ENCODE results near the gene MPZL2. TPM values are rescaled to one million over a fixed set of nuclear protein-coding genes. Genes with fewer than 3 reads are reported as not detected.

The MPZL2 gene
- total RNA-seq, 1 donor from 2014 or later = 165 TPM

DNA sequence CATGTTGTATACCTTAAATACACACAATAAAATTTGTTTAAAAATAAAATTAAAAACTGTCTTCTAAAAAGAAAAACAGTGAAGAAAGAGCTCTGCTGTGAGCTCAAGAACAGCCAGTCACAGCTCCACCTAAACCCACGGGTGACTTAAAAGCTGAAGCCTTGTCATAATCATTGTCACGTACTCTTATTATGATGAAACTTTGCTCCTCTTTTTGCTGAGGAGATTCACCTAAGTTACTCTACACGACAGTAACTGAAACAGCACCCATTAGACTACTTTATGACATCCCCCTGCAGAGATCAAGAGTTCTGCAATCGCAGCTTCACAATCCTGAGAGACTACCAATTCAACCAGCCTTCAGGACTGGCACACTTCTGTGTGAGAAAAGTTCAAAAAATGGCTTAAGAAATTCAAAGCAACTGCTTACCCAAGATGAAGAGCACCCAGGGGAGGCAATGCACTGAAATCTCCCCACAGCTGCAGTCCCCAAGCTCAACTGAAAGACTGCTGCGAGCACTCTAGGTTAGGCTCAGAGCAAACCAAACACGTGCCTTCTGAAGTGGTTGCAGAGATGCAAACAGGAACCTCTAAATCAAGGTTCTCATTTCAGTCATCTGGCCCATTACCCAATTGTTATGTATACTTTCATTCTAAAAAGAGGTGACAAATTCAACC is 39.4 kb downstream of the MPZL2 start, which contains the start of gene JAML:
TSS of gene JAML (minus strand) at position 501 of the 678 bp plus-strand sequence. CDS start 10,145 bp downstream, outside the sequence.
- H3K4me1 ChIP-seq = peaks cover 8% of the 10 kb centered on the region
- H3K27ac ChIP-seq = no peak within 1 kb of the TSS
- intact Hi-C loops (cut with DNase I) = no loop called here
- no peak for DNase-seq (ENCODE audit: extremely low spot score in 2 of 2)
- H3K36me3 ChIP-seq = no peaks in the 10 kb centered on the region
- no peaks in the 10 kb centered on the region for H3K9me3 ChIP-seq
- TF ChIP-seq POLR2A (IDR thresholded peaks at IDR 0.05) (no peak), POLR2AphosphoS5 (IDR thresholded peaks at IDR 0.05; ENCODE audit: insufficient read depth in 1 of 2, low read depth in 1 of 2) (no peak)
- TF ChIP-seq, protein P1, sequence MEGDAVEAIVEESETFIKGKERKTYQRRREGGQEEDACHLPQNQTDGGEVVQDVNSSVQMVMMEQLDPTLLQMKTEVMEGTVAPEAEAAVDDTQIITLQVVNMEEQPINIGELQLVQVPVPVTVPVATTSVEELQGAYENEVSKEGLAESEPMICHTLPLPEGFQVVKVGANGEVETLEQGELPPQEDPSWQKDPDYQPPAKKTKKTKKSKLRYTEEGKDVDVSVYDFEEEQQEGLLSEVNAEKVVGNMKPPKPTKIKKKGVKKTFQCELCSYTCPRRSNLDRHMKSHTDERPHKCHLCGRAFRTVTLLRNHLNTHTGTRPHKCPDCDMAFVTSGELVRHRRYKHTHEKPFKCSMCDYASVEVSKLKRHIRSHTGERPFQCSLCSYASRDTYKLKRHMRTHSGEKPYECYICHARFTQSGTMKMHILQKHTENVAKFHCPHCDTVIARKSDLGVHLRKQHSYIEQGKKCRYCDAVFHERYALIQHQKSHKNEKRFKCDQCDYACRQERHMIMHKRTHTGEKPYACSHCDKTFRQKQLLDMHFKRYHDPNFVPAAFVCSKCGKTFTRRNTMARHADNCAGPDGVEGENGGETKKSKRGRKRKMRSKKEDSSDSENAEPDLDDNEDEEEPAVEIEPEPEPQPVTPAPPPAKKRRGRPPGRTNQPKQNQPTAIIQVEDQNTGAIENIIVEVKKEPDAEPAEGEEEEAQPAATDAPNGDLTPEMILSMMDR (IDR thresholded peaks at IDR 0.05) = no peak
- H3K4me3 ChIP-seq = peak within 1 kb of the TSS; percentile 20
- no peaks in the 10 kb centered on the region for H3K27me3 ChIP-seq

DNA sequence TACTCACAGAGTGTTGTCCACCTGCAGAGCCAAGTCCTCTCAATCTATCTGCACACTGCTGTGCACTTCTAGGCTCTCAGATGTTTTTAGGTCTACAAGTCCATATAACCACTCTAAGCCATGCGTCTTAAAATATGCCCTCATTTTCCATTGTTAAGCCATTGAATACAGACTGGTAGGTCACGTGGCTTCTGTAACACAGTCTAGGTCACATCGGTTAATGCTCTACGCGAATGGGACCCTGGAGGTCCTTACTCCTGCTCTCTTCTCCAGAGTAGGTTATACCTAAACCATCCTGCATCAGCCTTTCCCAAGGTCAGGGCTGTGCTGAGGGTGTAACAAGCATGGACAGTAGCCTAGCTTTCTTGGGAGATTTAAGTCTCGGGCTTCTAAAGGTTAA is 40.1 kb downstream of the MPZL2 start:
- TF ChIP-seq POLR2A (IDR thresholded peaks at IDR 0.05) (no peak), POLR2AphosphoS5 (IDR thresholded peaks at IDR 0.05; ENCODE audit: insufficient read depth in 1 of 2, low read depth in 1 of 2) (no peak)
- TF ChIP-seq, protein P1 (IDR thresholded peaks at IDR 0.05) = no peak
- Histone ChIP-seq H3K4me3 (peak overlapping the region; percentile 20), H3K27me3 (no peaks in the 10 kb centered on the region), H3K36me3 (no peaks in the 10 kb centered on the region), H3K4me1 (peaks cover 8% of the 10 kb centered on the region), H3K27ac (no peak overlapping the region), H3K9me3 (no peaks in the 10 kb centered on the region)
- intact Hi-C loops (cut with DNase I) = no loop called here
- no peak for DNase-seq (ENCODE audit: extremely low spot score in 2 of 2)

GRCh38 chr11:118223570-118223969 is 40.5 kb downstream of the MPZL2 start:
- Histone ChIP-seq H3K27ac (no peak overlapping the region), H3K4me1 (peaks cover 8% of the 10 kb centered on the region), H3K36me3 (no peaks in the 10 kb centered on the region), H3K9me3 (no peaks in the 10 kb centered on the region), H3K4me3 (peak overlapping the region; percentile 20), H3K27me3 (no peaks in the 10 kb centered on the region)
- intact Hi-C loops (cut with DNase I) = no loop called here
- TF ChIP-seq, protein P1 (IDR thresholded peaks at IDR 0.05) = no peak
- TF ChIP-seq POLR2AphosphoS5 (IDR thresholded peaks at IDR 0.05; ENCODE audit: insufficient read depth in 1 of 2, low read depth in 1 of 2) (no peak), POLR2A (IDR thresholded peaks at IDR 0.05) (no peak)
- DNase-seq (ENCODE audit: extremely low spot score in 2 of 2) = no peak

DNA sequence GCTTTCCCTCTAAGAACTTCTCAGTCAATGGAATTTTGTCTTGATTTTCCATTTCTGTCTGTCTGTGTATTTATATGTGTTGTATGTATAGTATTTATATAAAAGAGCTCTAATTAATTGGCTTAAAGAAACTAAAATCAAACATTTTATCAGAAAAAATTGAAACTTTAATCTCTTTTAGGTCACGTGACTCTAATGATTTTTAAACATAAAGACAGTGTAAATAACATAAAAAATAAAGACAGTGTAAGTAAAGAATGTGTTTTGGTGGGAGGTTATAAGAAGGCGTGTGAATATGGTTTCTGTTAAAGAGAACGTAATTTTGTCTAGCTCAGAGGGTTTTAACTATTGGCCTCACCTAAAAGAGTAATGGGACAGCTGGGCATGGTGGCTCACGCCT is 41.7 kb downstream of the MPZL2 start:
- intact Hi-C loops (cut with DNase I) = no loop called here

More for the DNA sequence above, 41.7 kb downstream of the MPZL2 start:
- H3K4me1 ChIP-seq = peaks cover 8% of the 10 kb centered on the region
- no peak for DNase-seq (ENCODE audit: extremely low spot score in 2 of 2)
- no peaks in the 10 kb centered on the region for H3K36me3 ChIP-seq
- H3K4me3 ChIP-seq = no peak overlapping the region
- TF ChIP-seq, protein P1 (IDR thresholded peaks at IDR 0.05) = no peak
- TF ChIP-seq POLR2AphosphoS5 (IDR thresholded peaks at IDR 0.05; ENCODE audit: insufficient read depth in 1 of 2, low read depth in 1 of 2) (no peak), POLR2A (IDR thresholded peaks at IDR 0.05) (no peak)
- H3K9me3 ChIP-seq = no peaks in the 10 kb centered on the region
- no peak overlapping the region for H3K27ac ChIP-seq
- H3K27me3 ChIP-seq = no peaks in the 10 kb centered on the region
